ENCODE results near the gene PDCD1. TPM values are rescaled to one million over a fixed set of nuclear protein-coding genes. Genes with fewer than 3 reads are reported as not detected.

PDCD1 gene
- polyA plus RNA-seq, 1 experiment, result not detected

GRCh38 chr2:241901500-241902351 is 43.0 kb upstream of the PDCD1 start:
- H3K9me3 ChIP-seq (ENCODE audit: control insufficient read depth, insufficient read depth, low read length), result peaks cover 26% of the 10 kb centered on the region; the same call in 1 of the 2 replicates
- H3K27me3 ChIP-seq (ENCODE audit: control insufficient read depth, insufficient read depth, low read length), result peaks cover 18% of the 10 kb centered on the region
- H3K4me3 ChIP-seq (ENCODE audit: low read depth, low read length), result no peak overlapping the region
- ChIA-PET CTCF (no interaction called here), POLR2A (no interaction called here)
- no peak for DNase-seq (ENCODE audit: low read depth, low spot score)
- TF ChIP-seq CTCF (IDR thresholded peaks at IDR 0.05; ENCODE audit: low read depth, low read length), result no peak
- H3K27ac ChIP-seq (ENCODE audit: low read depth, low read length), result no peak overlapping the region

- peaks cover 27% of the 10 kb centered on the region; the same call in 1 of the 2 replicates for H3K9me3 ChIP-seq (ENCODE audit: control insufficient read depth, insufficient read depth, low read length)
- POLR2A ChIA-PET, result no interaction called here
- no peak overlapping the region for H3K4me3 ChIP-seq (ENCODE audit: low read depth, low read length)
- CTCF ChIA-PET, result no interaction called here
- H3K27ac ChIP-seq (ENCODE audit: low read depth, low read length), result no peak overlapping the region
- no peak for TF ChIP-seq CTCF (IDR thresholded peaks at IDR 0.05; ENCODE audit: low read depth, low read length)
- peaks cover 18% of the 10 kb centered on the region for H3K27me3 ChIP-seq (ENCODE audit: control insufficient read depth, insufficient read depth, low read length)
- DNase-seq (ENCODE audit: low read depth, low spot score), result no peak
Measured at GRCh38 chr2:241901018-241901380, 42.3 kb upstream of the PDCD1 start.

- Histone ChIP-seq H3K27me3 (ENCODE audit: control insufficient read depth, insufficient read depth, low read length) (peaks cover 18% of the 10 kb centered on the region), H3K4me3 (ENCODE audit: low read depth, low read length) (no peak overlapping the region), H3K27ac (ENCODE audit: low read depth, low read length) (no peak overlapping the region), H3K9me3 (ENCODE audit: control insufficient read depth, insufficient read depth, low read length) (peaks cover 33% of the 10 kb centered on the region; the same call in 1 of the 2 replicates)
- CTCF ChIA-PET, result no interaction called here
- POLR2A ChIA-PET, result no interaction called here
- no peak for TF ChIP-seq CTCF (IDR thresholded peaks at IDR 0.05; ENCODE audit: low read depth, low read length)
- DNase-seq (ENCODE audit: low read depth, low spot score), result no peak
Measured at GRCh38 chr2:241900251-241901017, 41.7 kb upstream of the PDCD1 start.

- TF ChIP-seq CTCF (IDR thresholded peaks at IDR 0.05; ENCODE audit: low read depth, low read length), result no peak
- H3K27me3 ChIP-seq (ENCODE audit: control insufficient read depth, insufficient read depth, low read length), result peaks cover 18% of the 10 kb centered on the region
- no peak for DNase-seq (ENCODE audit: low read depth, low spot score)
- no peak overlapping the region for H3K27ac ChIP-seq (ENCODE audit: low read depth, low read length)
- ChIA-PET POLR2A (interaction anchor here (1.6 kb wide), 1 partner anchor 16 kb away, joined by 4 read pairs; no protein-coding TSS in a partner anchor), CTCF (interaction anchor here (0.7 kb wide), 1 partner anchor 20 kb away, joined by 3 read pairs; no protein-coding TSS in a partner anchor)
- peaks cover 42% of the 10 kb centered on the region; the same call in 1 of the 2 replicates for H3K9me3 ChIP-seq (ENCODE audit: control insufficient read depth, insufficient read depth, low read length)
- H3K4me3 ChIP-seq (ENCODE audit: low read depth, low read length), result no peak overlapping the region
Measured at GRCh38 chr2:241898463-241899270, 40.0 kb upstream of the PDCD1 start.

Data from AG04450 (cell line).